HepG2 (cell line): ENCODE data around the gene SETD2.

ENCODE experiments used
- ASH2L ChIP-seq: fragments of 300-600, 200-600 bp; sonication (generic); IDR thresholded peaks from 2 replicates; pipeline ENCODE4 v1.7.0; 2017; ENCODE audit warnings: low read depth, mild to moderate bottlenecking, moderate library complexity, mixed read lengths, low read length; ENCODE audit not compliant: insufficient read length
- CTCF ChIP-seq: sonication (generic); formaldehyde crosslinking; IDR thresholded peaks from 2 replicates; pipeline ENCODE4 v1.5.0; 2020; ENCODE audit warnings: mild to moderate bottlenecking, missing genetic modification reagents, moderate library complexity
- ELF4 ChIP-seq: sonication (generic); formaldehyde crosslinking; IDR thresholded peaks from 2 replicates; pipeline ENCODE4 v1.5.0; 2020; ENCODE audit warnings: missing genetic modification reagents, mild to moderate bottlenecking, moderate library complexity, borderline replicate concordance
- MAFK ChIP-seq, 2 experiments: IDR thresholded peaks in 1 of 2; conservative IDR thresholded peaks in 1 of 2; 2 replicates each; pipeline ENCODE4 v1.6.1; 2011; ENCODE audit warnings: improper control_type of control experiment in 2 of 2, low read length in 2 of 2
- POLR2AphosphoS5 ChIP-seq: IDR thresholded peaks from 2 replicates; pipeline ENCODE4 v1.6.1; 2012; ENCODE audit warnings: low read depth, low read length
- RNF2 ChIP-seq: fragments of 450-650 bp; conservative IDR thresholded peaks from 2 replicates; pipeline ENCODE4 v1.6.1; 2016; ENCODE audit warnings: low read depth
- SETDB1 ChIP-seq: sonication (generic); formaldehyde crosslinking; IDR thresholded peaks from 2 replicates; pipeline ENCODE4 v1.5.1; 2020; ENCODE audit warnings: missing genetic modification reagents, mild to moderate bottlenecking, borderline replicate concordance
- SMARCE1 ChIP-seq: fragments of 450-650 bp; IDR thresholded peaks from 2 replicates; pipeline ENCODE4 v1.6.1; 2017; ENCODE audit warnings: borderline replicate concordance
- TARDBP ChIP-seq: sonication (generic); formaldehyde crosslinking; IDR thresholded peaks from 2 replicates; pipeline ENCODE4 v1.8.0; 2022; ENCODE audit warnings: mild to moderate bottlenecking, missing genetic modification reagents
- TCF12 ChIP-seq, 2 experiments: fragments of 450-650 bp in 1 of 2; sonication (generic) in 1 of 2; formaldehyde crosslinking in 1 of 2; IDR thresholded peaks; 2 replicates each; pipeline versions ENCODE4 v1.6.1 to v1.8.0; 2017 to 2022; ENCODE audit warnings: antibody characterized with exemption in 1 of 2, mild to moderate bottlenecking in 1 of 2, missing genetic modification reagents in 1 of 2, moderate library complexity in 1 of 2
- WIZ ChIP-seq: sonication (generic); formaldehyde crosslinking; IDR thresholded peaks from 2 replicates; pipeline ENCODE4 v1.5.1; 2020; ENCODE audit warnings: mild to moderate bottlenecking, missing genetic modification reagents
- ZFP36L1 ChIP-seq: sonication (generic); formaldehyde crosslinking; IDR thresholded peaks from 2 replicates; pipeline ENCODE4 v1.8.0; 2022; ENCODE audit warnings: mild to moderate bottlenecking, missing genetic modification reagents, moderate library complexity
- ZNF274 ChIP-seq: sonication (generic); formaldehyde crosslinking; IDR thresholded peaks from 2 replicates; pipeline ENCODE4 v1.5.1; 2020; ENCODE audit warnings: mild to moderate bottlenecking, missing genetic modification reagents
- ZNF337 ChIP-seq: sonication (generic); formaldehyde crosslinking; IDR thresholded peaks from 2 replicates; pipeline ENCODE4 v1.5.1; 2020; ENCODE audit warnings: missing genetic modification reagents, low read depth, mild to moderate bottlenecking, borderline replicate concordance

GRCh38 chr3:47007001-47007400 lies 156.9 kb downstream of the SETD2 start:
- TF ChIP-seq ZNF274 (CRISPR knock-in tag), result no peak
- no peak for TF ChIP-seq RNF2
- no peak for TF ChIP-seq SETDB1
- no peak for TF ChIP-seq ELF4 (CRISPR knock-in tag)
- TF ChIP-seq MAFK (conservative IDR thresholded peaks at IDR 0.05 in 1 of 2, IDR thresholded peaks at IDR 0.05 in 1 of 2; ENCODE audit: low read length in 2 of 2), result no peak
- TF ChIP-seq ASH2L, result no peak
- TF ChIP-seq CTCF, result no peak
- TF ChIP-seq TCF12 (IDR thresholded peaks at IDR 0.05), result no peak
- TF ChIP-seq TCF12 (CRISPR knock-in tag; IDR thresholded peaks at IDR 0.05), result no peak
- TF ChIP-seq SMARCE1, result no peak
- TF ChIP-seq ZFP36L1 (CRISPR knock-in tag), result no peak
- no peak for TF ChIP-seq POLR2AphosphoS5
- no peak for TF ChIP-seq ZNF337
- no peak for TF ChIP-seq TARDBP (CRISPR knock-in tag)
- TF ChIP-seq WIZ, result no peak
